HG03103 (cell line): ENCODE measurements around the gene CD63.

Source experiments
- ATAC-seq: cut with Tn5 transposase; IDR thresholded peaks from one replicate; pipeline ENCODE4 v1.9.1; 2021; ENCODE audit warnings: low read depth; ENCODE audit not compliant: unreplicated experiment

CD63 gene

GRCh38 chr12:55707841-55708694 lies 20.7 kb downstream of the CD63 start, which contains the start of gene ITGA7:
TSS of gene ITGA7 (minus strand) at chr12:55707904. CDS start at chr12:55707682, 222 bp downstream.
- no peak for ATAC-seq

- no peak for ATAC-seq
These were observed 21.6 kb downstream of the CD63 start for GRCh38 chr12:55707219-55707671.

GRCh38 chr12:55706568-55707218 lies 22.1 kb downstream of the CD63 start:
- no peak for ATAC-seq

GRCh38 chr12:55705782-55706402 lies 22.9 kb downstream of the CD63 start:
- no peak for ATAC-seq

GRCh38 chr12:55704824-55705718 lies 23.7 kb downstream of the CD63 start:
- ATAC-seq, result no peak

- ATAC-seq, result no peak
These were observed 24.7 kb downstream of the CD63 start for GRCh38 chr12:55703901-55704761.

- no peak for ATAC-seq
These were observed 25.5 kb downstream of the CD63 start for GRCh38 chr12:55703288-55703687.

GRCh38 chr12:55702861-55703260 lies 25.9 kb downstream of the CD63 start:
- ATAC-seq, result no peak

GRCh38 chr12:55700255-55701018 lies 28.4 kb downstream of the CD63 start:
- ATAC-seq, result no peak

- ATAC-seq, result no peak
These were observed 29.2 kb downstream of the CD63 start for GRCh38 chr12:55699471-55700055.

GRCh38 chr12:55698965-55699364 lies 29.8 kb downstream of the CD63 start:
- no peak for ATAC-seq

- ATAC-seq, result no peak
These were observed 30.4 kb downstream of the CD63 start for GRCh38 chr12:55698241-55698955.

- no peak for ATAC-seq
These were observed 31.1 kb downstream of the CD63 start for GRCh38 chr12:55697686-55698085.

- ATAC-seq, result no peak
These were observed 31.9 kb downstream of the CD63 start for GRCh38 chr12:55696796-55697462.

GRCh38 chr12:55696141-55696540 lies 32.7 kb downstream of the CD63 start:
- no peak for ATAC-seq

- no peak for ATAC-seq
These were observed 33.5 kb downstream of the CD63 start for GRCh38 chr12:55695349-55695748.

- no peak for ATAC-seq
These were observed 34.2 kb downstream of the CD63 start for GRCh38 chr12:55694651-55695050.
